Right lung (tissue), 10 donors: ENCODE measurements around the gene LRRC56. TPM values are rescaled to one million over a fixed set of nuclear protein-coding genes. Genes with fewer than 3 reads are reported as not detected.

Experiments
- DNase-seq, 2 donors: peaks; one replicate each; pipeline ENCODE4 v3.0.0-alpha.2; 2013
- long read RNA-seq, 8 donors: transcript quantifications; one replicate each; lab custom pipeline, GENCODE V29; 2026
- polyA plus RNA-seq, 5 donors: library from polyadenylated mRNA; unstranded; fragments of 120-200 nt; gene quantifications; one replicate each; pipeline versions ENCODE4 v1.2.1 to v1.2.3, GENCODE V29; 2013; ENCODE audit warnings: inconsistent platforms in 1 of 5, low replicate concordance in 1 of 5; ENCODE audit not compliant: insufficient read length in 5 of 5, insufficient read depth in 1 of 5

LRRC56 gene
- polyA plus RNA-seq, result 1 to 10 TPM; 2.3 to 5.0 (median 3.3) TPM
- long read RNA-seq, donor 1, partial matches to known transcripts, result 0 of 1 reads
- long read RNA-seq, donor 1, other reads (novel, unspliced or antisense), result 0 of 1 reads
- long read RNA-seq, donor 2, result 0 reads
- long read RNA-seq, donor 3, result 0 reads
- long read RNA-seq, donor 4, result 0 reads
- long read RNA-seq, donor 5, result 0 reads
- long read RNA-seq, donor 6, partial matches to known transcripts, result 0 of 1 reads
- long read RNA-seq, donor 6, other reads (novel, unspliced or antisense), result 0 of 1 reads
- long read RNA-seq, donor 7, result 0 reads
- long read RNA-seq, donor 8, result 0 reads

GRCh38 chr11:536841-537621, at the start of gene LRRC56:
Gene LRRC56, plus strand, starts transcription at chr11:537527. Its CDS starts 3,158 bp downstream, at chr11:540685.
- peak; percentile 77 for DNase-seq

DNA sequence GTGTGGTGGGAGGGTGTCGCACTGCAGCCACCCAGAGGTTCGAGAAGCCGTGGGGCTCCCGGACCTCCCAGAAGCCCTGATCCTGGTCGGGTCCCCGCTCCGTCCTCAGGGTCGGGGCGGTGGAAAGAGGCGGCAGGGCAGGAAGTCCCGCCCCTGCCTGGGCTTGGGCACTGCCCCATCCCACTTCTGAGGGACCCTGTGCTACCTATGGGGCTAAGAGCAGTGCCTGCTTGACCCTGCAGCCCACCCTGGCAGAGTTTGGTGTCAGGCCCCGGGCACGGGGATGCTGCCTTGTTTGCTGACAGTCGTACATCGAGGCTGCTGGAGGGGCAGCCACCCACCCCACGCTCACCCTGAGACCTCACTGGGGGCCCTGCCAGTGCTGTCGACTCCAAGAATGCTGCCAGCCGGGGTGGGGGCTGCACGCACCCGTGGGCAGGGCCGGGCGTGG, 49.7 kb upstream of the LRRC56 start:
- no peak for DNase-seq

DNA sequence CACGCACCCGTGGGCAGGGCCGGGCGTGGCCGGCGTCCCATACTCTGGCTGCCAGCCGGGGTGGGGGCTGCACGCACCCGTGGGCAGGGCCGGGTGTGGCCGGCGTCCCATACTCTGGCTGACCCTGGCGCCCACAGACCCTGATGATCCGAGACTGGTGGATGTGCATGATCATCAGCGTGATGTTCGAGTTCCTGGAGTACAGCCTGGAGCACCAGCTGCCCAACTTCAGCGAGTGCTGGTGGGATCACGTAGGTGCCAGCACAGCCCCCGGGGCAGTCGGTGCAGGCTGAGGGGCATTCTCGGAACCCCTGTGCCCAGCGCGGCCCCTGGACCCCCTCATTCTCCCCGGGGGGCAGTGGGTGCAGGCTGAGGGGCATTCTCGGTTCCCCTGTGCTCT, 49.3 kb upstream of the LRRC56 start:
- DNase-seq, result no peak

DNA sequence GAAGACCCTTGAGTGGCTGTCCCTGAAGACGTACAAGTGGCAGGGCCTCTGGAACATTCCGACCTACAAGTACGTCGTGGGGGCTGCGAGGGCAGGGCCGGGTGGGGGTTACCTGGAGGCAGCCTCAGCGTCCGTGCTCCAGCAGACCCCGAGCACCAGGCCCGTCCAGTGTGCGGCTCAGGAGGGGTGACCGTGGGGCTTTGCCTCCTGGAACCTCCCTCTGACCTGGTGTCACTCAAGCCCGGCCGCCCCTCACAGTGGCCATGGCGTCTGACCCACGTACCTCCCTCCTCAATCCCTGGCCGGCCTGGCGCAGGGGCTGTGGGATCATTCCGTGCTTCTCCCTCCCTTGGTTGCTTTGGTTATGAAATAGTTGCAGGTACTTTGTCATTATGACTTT, 48.7 kb upstream of the LRRC56 start:
- DNase-seq, result no peak

DNA sequence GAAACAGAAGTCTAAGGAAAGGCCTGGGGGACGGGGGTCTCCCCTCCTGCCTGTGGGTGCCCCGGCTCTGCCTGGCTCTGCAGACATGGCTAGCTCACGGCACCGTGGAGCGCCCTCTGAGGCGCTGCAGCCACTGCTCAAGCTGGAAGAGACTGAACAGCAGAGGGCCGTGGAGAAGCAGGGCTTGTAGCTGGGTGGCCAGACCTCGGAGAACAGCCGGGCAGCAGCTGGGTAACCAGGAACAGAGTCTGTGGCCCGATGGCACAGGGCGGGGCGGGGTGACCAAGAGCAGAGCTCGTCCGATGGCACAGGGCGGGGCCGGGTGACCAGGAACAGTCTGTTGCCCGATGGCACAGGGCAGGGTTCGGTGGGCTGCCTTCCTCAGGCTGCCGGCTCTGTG, 48.3 kb upstream of the LRRC56 start:
- no peak for DNase-seq

GRCh38 chr11:489610-490185, 47.6 kb upstream of the LRRC56 start:
- no peak for DNase-seq

- no peak for DNase-seq
Measured at GRCh38 chr11:490186-490929, 47.0 kb upstream of the LRRC56 start.

- DNase-seq, result no peak
Measured at GRCh38 chr11:490930-491260, 46.4 kb upstream of the LRRC56 start.

GRCh38 chr11:491358-491757, 46.0 kb upstream of the LRRC56 start:
- no peak for DNase-seq

DNA sequence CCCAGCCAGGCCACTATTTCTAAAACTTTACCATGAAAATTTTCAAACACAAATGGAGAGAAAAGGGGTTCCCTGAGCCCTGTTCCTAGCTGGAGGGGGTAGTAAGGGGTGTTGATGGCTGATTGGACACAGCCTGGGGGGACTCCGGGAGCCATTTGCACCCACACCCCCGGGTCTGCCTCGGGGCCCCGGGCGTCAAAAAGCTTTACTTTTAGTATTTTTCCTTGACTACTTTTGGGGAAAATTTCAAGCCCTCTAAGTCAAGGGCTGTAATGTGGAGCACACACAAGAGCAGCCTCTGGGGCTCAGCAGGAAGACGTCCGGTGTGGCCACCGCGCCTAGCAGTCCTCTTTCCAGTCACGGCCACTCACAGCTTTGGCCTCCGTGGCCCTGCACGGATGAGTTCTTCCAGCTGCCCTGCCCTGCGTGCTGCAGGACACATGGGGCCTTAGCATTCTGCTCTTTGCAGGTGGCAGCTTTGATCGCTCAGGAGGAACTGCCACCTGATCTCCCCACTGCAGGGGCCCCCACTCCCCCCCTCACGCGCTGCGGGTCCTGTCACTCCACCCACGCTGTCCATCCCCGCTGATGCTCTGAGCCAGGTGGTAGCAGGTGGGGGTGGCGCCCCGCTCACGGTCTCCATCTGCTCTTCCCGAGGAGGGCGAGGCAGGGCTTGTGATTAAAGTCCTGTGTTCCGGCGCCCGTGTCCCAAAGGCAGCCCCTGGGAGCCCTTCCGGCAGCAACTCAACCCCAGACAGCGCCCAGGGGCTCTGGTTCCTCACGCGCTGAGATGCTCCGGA, 44.7 kb upstream of the LRRC56 start:
- no peak for DNase-seq

DNA sequence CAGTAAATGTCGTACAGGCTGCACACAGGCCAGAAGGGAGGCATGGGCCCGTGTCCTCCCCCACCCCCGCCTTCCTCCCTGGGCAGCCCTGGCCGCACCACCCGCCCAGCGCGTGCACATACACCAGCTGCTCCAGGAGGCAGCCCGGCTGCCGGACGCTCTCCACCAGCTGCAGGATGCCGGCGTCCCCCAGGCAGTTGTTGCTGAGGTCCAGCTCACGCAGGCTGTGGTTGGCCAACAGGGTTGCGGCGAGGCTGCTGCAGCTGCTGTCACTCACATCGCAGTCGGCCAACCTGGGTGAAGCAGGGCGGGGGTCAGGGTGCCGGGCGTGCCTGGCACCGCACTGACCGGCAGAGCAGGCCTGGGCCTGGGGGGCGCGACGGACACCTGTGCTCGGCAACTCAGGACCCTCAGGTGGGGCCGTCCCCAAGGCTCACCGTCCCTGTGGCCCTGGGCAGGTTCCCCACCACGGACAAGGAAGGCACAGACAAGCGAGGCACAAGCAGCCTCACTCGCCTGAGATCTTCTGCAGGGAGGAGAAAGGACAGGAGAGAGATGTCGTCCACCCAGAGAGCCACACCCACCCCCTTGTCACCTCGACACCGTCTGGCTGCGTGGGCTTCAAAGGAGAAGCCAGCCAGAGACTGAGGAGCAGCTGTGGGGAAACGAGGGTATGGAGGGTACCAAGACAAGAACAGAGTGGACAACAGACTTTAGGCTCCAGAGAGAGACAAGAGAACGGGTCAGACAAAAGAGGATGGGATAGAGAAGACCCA, 42.4 kb upstream of the LRRC56 start:
- no peak for DNase-seq

- no peak for DNase-seq
Measured at GRCh38 chr11:495537-495931, 41.8 kb upstream of the LRRC56 start.

- no peak for DNase-seq
Measured at GRCh38 chr11:496834-497564, 40.3 kb upstream of the LRRC56 start.

DNA sequence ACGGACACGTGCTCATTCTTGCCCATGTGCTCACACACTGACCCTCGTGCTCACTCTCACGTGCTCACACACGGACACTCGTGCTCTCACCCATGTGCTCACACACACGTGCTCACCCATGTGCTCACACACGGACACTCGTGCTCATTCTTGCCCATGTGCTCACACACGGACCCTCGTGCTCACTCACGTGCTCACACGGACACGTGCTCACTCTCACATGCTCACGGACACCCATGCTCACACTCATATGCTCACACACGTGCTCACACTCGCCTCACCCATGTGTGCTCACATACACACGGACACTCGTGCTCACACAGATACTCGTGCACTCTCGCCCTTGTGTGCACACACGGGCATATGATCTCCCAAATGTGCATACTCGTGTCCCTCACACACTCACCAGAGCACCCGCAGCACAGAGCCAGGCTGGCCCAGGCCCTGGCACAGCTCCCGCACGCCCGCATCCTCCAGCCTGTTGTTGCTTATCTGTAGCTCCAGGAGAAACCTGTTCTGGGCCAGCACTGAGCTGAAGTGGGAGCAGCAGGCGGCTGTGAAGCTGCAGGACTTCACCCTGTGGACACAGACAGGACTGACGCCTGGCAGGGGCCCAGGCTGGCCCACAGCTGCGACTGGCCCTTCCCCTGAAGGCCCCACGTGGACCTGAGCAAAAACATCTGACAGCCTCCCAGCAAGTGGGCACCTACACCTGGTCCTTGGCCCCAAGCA, 39.6 kb upstream of the LRRC56 start:
- no peak for DNase-seq

- no peak for DNase-seq
Measured at GRCh38 chr11:498297-499181, 38.8 kb upstream of the LRRC56 start.

DNA sequence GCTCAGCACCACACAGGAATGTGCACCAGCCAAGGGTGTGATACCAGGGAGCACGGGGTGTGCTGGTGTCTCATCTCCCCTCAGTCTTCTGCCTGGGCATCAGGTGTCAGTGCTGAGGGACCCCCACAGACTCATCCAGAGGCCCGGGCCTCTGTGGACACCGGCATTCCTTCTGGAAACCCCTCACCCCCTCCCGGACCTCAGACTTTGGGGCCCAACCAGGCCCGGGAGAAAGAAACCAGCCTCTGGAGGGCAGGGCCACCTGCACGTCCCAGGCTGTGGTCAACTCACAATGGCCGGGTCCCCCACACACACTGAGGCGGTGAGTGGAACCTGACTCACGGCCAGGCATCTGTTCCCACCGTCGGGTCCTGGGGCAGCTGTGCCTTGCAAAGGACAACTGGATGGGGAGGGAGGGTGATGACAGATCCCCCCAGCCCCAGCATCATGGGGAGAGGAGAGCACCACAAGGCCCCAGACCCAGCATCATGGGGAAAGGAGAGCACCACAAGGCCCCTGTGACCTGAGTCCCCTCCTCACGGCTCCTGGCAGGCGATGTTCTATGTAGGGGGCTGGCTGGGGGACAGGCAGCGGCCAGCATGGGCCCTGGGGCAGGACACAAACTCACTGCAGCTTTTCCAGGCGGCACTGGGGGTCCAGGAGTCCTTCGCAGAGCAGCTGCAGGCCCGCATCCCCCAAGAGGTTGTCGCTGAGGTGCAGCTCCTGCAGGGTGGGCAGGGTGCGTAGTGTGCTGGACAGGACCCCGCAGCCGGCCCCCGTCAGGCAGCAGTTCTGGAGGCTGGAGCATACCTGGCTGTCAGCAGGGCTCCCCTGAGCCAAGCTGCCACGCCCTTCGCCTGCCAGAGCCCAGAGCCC, 37.9 kb upstream of the LRRC56 start:
- DNase-seq, result no peak
